Kasumi-1 (cell line): ENCODE results near the gene FGF11.

ENCODE experiments used
- DNase-seq, 2 experiments: peaks; one replicate each; lab custom pipeline; 2025; lab: John Stamatoyannopoulos, UW

Gene FGF11

DNA sequence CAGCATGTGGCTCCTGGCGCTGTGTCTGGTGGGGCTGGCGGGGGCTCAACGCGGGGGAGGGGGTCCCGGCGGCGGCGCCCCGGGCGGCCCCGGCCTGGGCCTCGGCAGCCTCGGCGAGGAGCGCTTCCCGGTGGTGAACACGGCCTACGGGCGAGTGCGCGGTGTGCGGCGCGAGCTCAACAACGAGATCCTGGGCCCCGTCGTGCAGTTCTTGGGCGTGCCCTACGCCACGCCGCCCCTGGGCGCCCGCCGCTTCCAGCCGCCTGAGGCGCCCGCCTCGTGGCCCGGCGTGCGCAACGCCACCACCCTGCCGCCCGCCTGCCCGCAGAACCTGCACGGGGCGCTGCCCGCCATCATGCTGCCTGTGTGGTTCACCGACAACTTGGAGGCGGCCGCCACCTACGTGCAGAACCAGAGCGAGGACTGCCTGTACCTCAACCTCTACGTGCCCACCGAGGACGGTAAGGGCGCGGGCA is 31.0 kb upstream of the FGF11 start:
- DNase-seq: no peak

DNA sequence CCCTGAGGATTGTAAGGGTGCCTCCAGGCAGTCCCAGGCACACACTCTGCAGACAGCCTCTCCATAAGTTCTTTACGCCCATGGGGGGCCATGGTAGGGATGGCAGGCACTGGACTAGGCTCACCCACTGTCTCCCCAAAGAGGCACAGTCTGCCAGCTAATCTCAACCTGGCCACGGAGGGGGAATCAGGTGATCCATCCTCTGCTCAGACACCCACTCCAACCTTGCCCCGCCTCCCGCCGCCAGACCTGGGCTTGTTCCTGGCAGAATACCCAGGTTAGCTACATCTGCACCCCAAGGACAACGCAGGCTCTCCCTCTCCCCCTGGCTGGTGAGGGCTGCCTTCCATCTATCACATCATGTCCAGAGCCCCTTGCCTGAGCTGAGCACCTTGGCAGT is 30.4 kb upstream of the FGF11 start:
- no peak for DNase-seq

DNA sequence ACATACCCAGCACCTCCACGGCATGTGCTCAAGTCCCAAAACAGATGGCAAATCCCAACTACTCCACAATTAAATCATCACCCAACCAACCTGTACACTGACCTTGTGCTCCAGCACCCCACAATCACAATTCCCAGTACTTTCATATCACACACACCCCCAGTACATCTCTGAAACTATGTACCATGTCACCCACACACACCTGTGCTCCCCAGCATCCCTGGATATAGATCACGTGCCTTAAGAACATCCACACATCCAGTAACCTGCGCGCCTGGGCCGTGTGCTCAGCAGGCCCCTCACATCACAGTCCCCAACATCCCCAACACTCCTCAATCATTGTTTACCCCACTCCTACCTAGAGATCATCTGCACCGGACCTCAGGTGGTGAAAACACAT is 29.6 kb upstream of the FGF11 start:
- DNase-seq: no peak

DNA sequence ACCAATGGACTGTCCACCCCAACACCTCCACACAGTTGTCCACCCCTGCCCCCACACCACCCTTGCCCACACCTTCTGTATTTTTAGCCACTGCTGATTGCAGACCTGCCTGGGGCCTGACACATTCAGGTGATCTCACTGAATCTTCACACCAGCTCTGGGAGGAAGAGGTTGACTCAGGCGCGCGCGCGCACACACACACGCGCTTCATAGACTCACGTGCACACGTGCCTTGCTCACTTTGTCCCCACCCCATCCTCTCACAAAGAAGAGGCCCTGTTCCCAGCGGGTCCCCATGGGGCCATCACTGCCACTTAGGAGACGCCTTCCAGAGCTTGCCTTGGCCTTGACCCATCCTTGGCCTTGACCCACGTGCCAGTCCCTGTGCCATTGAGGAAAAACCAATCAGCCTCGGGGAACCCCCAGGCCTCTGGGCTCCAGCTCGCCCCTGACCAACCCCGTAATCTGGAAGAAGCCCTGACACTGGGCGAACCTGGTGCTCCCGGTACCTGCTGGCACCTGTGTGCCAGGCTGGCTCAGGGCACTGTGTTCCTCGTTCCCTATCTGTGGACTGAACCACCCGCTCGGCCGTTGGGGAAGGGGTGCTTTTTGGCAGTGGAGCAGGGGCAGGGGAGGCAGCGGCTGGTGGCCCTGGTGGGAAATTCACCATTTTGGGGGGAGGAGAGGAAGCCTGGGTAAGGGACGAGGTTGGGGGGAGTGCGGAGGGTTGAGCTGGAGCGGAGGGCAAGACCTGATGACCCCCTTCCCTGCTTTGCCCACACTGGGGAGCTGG is 28.5 kb upstream of the FGF11 start:
- no peak for DNase-seq

DNA sequence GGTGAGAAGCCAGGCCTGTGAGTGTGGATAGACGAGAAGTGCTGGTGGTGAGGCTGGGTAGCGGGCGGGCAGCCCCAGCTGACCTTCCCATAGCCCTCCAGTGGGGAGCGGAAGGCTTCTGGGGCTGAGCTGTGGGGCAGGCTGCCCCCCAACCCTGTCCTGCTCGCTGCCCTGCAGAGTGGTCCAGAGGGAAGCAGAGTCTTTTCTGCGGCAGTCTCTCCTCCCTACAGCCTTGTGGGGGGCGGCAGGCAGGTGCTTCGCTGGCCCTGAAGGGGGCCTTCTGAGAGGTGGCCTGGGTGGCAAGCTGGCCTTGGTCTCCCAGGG is 27.9 kb upstream of the FGF11 start:
- DNase-seq: no peak

DNA sequence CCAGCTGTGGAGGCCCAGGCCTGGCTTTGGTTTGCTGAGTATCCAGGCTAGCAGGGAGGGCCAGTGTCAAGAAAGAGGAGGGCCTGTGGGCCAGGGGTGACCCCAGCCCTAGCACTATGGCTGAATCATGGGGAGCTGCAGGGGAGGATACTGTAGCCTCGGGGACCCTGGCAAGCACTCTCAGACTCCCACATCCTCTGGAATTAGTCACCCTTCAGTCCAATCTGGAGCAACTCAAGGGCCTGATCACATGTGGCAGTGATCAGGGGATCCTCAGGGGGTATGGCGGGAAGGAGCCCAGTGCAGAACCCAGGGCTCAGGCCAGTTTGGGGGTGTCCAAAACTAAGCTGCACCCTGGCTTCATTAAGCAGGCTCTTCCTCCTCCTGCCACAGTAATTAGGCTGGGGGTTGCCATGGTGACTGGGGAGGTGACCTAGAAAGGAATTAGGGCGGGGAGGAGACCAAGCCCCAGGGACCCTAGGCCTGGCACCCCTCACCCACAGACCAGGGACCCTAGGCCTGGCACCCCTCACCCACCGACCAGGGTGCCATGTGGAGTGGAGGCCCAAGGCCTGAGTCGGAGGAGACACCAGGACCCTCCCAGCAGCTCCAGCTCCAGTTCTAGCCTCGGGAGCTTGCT is 25.8 kb upstream of the FGF11 start:
- no peak for DNase-seq

DNA sequence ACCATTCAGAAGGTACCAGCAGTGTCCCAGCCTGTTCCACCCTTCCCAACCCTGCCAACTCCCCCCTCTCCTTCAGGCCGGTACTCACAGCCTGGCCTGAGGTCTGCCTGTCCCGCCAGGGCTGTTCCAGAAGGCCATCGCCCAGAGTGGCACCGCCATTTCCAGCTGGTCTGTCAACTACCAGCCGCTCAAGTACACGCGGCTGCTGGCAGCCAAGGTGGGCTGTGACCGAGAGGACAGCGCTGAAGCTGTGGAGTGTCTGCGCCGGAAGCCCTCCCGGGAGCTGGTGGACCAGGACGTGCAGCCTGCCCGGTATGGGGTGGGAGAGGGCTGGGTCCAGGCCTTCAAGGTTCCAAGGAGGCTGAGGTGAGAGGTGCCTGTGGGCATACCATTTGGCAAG is 24.5 kb upstream of the FGF11 start:
- DNase-seq: no peak

DNA sequence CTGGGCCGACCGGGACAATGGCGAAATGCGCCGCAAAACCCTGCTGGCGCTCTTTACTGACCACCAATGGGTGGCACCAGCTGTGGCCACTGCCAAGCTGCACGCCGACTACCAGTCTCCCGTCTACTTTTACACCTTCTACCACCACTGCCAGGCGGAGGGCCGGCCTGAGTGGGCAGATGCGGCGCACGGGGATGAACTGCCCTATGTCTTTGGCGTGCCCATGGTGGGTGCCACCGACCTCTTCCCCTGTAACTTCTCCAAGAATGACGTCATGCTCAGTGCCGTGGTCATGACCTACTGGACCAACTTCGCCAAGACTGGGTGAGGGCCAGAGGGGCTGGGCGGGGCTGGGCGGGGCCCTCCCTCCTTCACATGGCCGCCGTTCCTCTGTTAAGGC is 23.5 kb upstream of the FGF11 start:
- DNase-seq: no peak

DNA sequence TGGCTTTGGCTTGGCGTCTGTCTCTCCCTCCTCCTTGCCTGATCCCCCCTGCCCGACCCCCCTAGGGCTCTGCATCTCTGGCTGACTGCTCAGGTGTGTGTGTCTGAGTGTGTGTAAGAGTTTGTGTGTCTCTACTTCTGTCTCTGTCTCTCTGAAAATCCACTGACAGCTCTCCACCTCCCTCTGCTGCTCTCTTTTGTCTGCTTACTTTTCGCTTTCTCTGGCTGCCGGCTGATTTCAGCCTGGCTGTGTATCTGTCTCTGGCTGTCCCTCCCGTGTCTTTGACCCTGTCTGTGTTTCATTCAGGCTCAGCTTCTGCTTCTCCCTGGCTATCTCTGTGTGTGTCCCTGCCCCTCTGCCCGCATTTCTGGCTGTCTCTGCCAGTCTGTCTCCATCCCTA is 23.0 kb upstream of the FGF11 start:
- no peak for DNase-seq

DNA sequence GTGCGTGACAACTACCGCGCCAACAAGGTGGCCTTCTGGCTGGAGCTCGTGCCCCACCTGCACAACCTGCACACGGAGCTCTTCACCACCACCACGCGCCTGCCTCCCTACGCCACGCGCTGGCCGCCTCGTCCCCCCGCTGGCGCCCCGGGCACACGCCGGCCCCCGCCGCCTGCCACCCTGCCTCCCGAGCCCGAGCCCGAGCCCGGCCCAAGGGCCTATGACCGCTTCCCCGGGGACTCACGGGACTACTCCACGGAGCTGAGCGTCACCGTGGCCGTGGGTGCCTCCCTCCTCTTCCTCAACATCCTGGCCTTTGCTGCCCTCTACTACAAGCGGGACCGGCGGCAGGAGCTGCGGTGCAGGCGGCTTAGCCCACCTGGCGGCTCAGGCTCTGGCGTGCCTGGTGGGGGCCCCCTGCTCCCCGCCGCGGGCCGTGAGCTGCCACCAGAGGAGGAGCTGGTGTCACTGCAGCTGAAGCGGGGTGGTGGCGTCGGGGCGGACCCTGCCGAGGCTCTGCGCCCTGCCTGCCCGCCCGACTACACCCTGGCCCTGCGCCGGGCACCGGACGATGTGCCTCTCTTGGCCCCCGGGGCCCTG is 22.2 kb upstream of the FGF11 start:
- no peak for DNase-seq

DNA sequence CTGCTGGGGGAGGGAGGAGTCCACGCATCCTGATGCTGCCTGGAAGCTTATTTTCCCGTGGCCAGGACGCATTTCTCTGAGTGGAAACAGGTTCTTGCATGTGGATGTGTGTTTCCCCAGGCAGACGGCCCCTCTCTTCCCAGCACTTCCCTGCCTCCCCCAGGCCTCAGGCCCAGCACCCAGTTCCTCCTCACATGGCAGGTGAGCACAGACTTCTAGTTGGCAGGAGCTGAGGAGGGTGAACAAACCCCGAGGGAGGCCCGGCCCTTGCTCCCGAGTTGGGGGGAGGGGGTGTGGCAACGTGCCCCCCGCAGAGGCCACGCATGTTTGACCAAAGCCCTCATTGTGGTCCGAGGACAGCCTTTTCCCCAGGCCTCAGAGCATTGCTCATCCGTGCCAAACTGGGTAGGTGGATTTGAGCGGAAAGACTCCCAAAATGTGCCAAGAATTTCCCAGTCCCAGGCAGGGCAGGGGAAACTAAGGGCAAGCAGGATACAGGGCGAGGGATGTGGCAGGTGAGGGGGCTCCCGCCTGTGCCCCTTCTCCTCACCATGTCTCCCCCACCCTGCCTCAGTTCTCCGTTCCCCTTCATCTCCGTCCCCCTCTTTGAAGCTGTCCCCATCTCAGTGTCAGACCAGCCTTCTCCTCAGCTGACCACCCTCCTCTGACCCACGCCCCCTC is 20.7 kb upstream of the FGF11 start:
- DNase-seq: no peak

DNA sequence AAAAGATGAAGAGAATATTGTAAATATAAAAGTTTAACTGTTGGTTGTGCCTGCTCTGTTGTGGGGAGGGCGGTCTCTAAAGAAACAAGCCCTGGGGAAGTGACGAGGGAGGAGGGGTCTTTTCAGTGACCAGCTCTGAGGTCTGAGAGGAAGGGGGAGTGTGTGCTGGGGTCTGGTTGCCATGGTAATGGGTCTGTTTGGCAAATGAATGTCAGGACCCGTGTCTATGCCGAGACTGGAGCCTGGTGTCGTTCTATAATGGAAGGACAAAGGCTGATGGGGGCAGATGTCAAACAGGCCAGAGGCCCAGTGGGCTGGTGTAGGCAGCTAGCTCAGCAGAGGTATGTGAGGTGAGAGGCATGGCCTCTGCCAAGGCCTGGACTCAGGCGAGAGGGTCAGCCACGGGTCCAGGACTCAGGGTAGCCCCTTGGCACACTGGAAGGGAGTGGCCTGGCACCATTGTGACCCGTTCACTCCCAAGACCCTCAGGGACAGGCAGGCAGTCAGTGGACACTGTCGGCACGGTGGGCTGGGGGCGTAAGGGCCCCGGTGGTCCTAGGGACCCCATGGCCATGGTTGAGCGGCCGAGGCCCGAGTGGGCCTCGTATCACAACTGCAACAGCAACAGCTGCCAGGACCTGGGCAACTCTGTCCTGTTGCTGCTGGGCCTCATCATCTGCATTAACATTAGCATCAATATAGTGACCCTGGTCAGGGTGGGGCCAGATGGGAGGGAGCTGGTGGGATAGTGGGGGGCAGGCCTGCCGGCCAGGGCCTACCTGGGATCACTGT is 19.3 kb upstream of the FGF11 start, which contains the start of gene SPEM1:
Gene SPEM1, plus strand, starts transcription at position 506 of the 792 bp plus-strand sequence. Its CDS starts 61 bp downstream, at position 567.
- DNase-seq: no peak

DNA sequence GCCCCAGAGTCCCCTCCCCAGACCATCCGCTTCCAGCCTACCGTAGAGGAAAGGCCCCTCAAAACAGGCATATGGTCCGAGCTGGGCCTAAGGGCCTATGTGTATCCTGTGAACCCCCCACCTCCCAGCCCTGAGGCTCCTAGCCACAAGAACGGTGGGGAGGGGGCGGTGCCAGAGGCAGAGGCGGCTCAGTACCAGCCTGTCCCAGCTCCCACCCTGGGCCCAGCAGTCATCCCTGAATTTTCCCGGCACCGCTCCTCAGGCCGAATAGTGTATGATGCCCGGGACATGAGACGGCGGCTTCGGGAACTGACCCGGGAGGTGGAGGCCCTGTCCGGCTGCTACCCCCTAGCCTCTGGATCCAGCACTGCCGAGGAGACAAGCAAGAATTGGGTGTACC is 18.1 kb upstream of the FGF11 start:
- DNase-seq: no peak

DNA sequence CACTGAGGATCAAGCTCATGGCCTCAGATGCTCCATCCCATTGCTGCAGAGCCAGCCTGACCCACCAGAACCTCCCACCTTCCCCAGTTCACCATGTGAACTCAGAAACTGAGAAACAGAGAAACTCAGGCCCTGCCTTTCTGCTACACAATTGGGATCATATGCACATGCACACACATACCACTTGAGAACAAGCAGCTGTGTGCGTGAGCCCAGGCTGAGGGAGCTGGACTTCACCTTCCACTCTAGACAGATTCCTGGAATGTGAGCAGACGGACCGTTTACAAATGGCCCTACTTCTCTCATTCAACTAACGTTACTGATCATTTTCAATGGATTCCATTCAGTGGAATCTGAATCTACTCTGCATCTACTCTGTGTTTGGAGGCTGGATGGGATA is 15.6 kb upstream of the FGF11 start:
- no peak for DNase-seq

DNA sequence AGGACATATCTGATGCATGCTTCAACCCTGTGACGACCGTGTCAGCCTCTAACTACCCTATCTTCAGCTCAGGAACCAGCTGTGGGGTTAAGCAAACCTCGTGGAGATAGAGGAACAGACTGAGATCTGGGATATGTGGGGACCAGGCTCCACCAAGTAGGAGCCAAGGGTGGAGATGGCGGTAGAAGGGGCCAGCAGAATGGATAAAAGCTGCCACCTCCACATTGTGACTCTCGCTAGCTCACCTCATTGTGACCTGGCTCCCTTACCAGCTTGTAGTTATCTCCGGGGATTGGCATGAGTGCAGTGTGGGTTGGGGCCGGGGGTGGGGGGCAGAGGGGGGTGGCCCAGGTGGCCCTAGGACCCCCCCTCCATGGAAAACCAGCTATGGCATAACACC is 14.0 kb upstream of the FGF11 start, which contains the start of gene SPEM2:
Gene SPEM2, plus strand, starts transcription at position 301 of the 400 bp plus-strand sequence. Its CDS starts 73 bp downstream, at position 374.
- no peak for DNase-seq

DNA sequence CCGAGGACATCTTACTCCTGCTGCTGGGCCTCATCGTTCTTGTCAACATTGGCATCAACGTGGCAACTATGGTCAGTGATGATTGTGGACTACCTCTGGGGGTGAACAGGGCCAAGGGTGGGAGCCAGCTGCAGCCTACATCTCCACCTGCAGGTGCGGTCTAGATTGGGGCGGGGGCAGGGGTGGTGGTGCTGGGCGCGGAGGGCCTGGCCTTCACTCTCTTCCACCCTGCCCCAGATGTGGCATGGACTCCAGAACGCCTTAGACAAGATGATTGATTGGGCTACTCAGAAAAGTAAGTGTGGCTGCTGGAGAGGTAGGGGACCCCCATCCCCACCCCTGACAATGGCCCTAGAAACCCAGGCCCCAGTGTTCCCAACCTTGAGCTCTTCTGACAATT is 13.6 kb upstream of the FGF11 start:
- DNase-seq: no peak

DNA sequence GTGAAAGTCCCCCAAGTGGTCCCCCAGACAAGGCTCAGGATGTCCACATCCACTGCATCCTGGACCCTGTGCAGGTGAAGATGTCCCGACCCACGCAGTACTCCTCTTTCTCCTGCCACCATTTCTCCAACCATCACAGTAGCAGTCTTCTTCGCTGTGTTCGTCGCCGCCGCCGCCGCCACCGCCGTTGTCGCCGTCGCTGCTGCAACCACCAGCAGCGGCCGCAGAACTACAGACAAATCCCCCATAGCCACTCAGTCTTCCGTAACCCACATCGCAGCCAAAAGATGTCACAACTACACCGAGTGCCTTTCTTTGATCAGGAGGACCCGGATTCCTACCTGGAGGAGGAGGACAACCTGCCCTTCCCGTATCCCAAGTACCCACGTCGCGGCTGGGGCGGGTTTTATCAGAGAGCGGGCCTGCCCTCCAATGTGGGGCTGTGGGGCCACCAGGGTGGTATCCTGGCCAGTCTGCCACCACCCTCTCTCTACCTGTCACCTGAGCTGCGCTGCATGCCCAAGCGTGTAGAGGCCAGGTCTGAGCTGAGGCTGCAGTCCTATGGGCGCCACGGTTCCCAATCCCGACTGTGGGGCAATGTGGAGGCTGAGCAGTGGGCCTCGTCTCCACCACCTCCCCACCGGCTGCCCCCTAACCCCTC is 13.0 kb upstream of the FGF11 start:
- no peak for DNase-seq

DNA sequence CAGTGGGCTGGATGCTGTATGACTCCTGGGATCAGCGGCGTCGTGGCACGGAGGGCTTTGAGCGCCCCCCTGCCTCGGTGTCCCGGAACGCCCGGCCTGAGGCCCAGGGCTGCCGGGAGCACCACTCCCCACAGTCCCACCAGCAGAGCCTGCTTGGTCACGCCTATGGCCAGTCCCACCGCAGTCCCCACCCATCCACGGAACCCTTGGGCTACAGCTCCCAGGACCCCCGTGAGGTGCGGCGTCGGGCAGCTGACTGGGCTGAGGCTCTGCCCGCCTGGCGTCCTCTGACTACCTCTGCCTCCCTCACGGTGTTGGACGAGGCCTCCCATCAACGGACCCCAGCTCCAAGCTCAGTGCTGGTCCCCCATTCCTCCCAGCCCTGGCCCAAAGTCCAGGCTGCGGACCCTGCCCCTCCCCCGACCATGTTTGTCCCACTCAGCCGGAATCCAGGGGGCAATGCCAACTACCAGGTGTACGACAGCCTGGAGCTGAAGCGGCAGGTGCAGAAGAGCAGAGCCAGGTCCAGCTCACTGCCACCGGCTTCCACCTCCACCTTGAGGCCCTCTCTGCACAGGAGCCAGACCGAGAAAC is 12.3 kb upstream of the FGF11 start:
- no peak for DNase-seq

DNA sequence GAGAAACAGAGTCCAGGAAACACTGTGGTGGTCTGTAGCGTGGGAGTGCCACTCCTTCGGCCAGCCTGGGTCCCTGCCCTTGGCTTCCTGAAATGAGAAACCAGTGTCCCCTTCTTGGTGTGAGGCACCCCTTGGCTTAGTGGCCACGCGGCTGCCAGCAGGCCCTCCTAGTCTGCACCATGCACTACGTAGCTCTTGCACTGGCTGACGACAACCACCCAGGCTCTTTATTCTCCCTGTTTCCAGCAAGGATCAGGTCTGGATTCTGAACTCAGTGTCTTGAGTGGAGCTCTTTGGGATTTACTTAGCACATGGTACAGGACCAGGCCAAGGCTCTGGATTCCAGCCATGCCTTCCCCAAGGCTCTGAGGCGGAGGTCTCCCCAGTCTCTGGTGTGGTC is 11.8 kb upstream of the FGF11 start:
- no peak for DNase-seq

DNA sequence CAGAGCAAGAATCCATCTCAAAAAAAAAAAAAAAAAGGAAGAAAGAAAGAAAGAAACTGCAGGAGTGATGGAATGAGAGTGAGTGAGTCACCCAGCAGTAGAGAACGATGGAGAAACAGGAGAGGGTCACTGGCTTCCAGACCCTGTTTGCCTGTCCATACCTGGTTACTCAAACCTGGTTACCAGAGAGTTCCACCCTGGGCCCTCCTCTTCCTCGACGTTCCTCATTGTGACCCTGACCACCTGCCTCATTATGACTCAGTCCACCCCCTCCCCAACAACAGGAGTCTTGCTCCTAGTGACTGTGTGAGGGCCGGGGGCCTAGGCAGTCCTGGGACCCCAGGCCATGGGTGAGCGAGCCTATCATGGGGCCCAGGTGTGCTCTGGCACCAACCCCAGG is 10.8 kb upstream of the FGF11 start, which contains the start of gene SPEM3:
Gene SPEM3, plus strand, starts transcription at position 301 of the 400 bp plus-strand sequence. Its CDS starts 46 bp downstream, at position 347.
- no peak for DNase-seq

DNA sequence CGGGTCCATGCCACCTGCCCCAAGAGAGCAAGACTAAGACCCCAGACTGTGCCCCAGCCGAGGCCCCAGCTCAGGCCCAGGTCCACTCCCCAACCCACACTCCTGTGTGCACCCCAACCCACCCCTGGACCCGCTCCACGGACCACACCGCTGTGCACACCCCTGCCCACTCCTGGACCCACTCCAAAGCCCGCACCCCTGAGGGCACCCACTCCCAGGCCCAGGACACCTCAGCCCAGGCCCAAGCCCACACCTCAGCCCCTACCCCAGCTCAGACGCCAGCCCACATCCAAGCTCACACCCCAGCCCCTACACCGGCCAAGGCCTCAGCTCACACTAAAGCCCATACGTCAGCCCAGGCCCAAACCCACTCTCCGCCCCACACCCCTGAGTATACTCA is 9.6 kb upstream of the FGF11 start:
- DNase-seq: no peak
